NCI-H774 (cell line): ENCODE results near the gene ECE1.
"Not testable (repeated sequence)": the region's sequence is repeated elsewhere in the genome, so short reads cannot be mapped to it uniquely, and the experiment has no call there.

Experiments
- DNase-seq: peaks from one replicate; lab custom pipeline; 2025; lab: John Stamatoyannopoulos, UW

Gene ECE1

GRCh38 chr1:21219674-21220073 lies 70.6 kb downstream of the ECE1 start:
- DNase-seq: no peak

GRCh38 chr1:21217812-21218596 lies 72.3 kb downstream of the ECE1 start:
- DNase-seq: no peak

GRCh38 chr1:21216835-21217811 lies 73.1 kb downstream of the ECE1 start:
- DNase-seq: no peak

- no peak for DNase-seq
Measured at GRCh38 chr1:21212126-21212525, 78.1 kb downstream of the ECE1 start.

GRCh38 chr1:21208137-21208700 lies 82.0 kb downstream of the ECE1 start:
- DNase-seq: not testable (repeated sequence)

- DNase-seq: no peak
Measured at GRCh38 chr1:21206117-21206516, 84.1 kb downstream of the ECE1 start.

- DNase-seq: no peak
Measured at GRCh38 chr1:21205416-21205815, 84.8 kb downstream of the ECE1 start.

- DNase-seq: no peak
Measured at GRCh38 chr1:21201650-21202049, 88.6 kb downstream of the ECE1 start.

- not testable (repeated sequence) for DNase-seq
Measured at GRCh38 chr1:21201238-21201637, 89.0 kb downstream of the ECE1 start.

- DNase-seq: no peak
Measured at GRCh38 chr1:21200767-21201166, 89.5 kb downstream of the ECE1 start.

- DNase-seq: no peak
Measured at GRCh38 chr1:21198929-21199328, 91.3 kb downstream of the ECE1 start.

- DNase-seq: no peak
Measured at GRCh38 chr1:21192871-21193270, 97.4 kb downstream of the ECE1 start.

- no peak for DNase-seq
Measured at GRCh38 chr1:21192284-21192683, 98.0 kb downstream of the ECE1 start.

GRCh38 chr1:21190771-21191170 lies 99.5 kb downstream of the ECE1 start:
- not testable (repeated sequence) for DNase-seq

- DNase-seq: no peak
Measured at GRCh38 chr1:21189906-21190500, 100.3 kb downstream of the ECE1 start.

GRCh38 chr1:21189421-21189820 lies 100.8 kb downstream of the ECE1 start:
- no peak for DNase-seq

- DNase-seq: no peak
Measured at GRCh38 chr1:21188235-21188634, 102.0 kb downstream of the ECE1 start.

- DNase-seq: no peak
Measured at GRCh38 chr1:21185221-21185731, 105.0 kb downstream of the ECE1 start.

GRCh38 chr1:21184276-21184675 lies 106.0 kb downstream of the ECE1 start:
- no peak for DNase-seq

GRCh38 chr1:21182181-21182731 lies 108.0 kb downstream of the ECE1 start:
- DNase-seq: no peak

- not testable (repeated sequence) for DNase-seq
Measured at GRCh38 chr1:21178271-21178670, 112.0 kb downstream of the ECE1 start.
